GM12875 (cell line): ENCODE measurements around the gene SLC13A4.

Experiments used
- H3K4me3 ChIP-seq: one replicate; pipeline ENCODE4 v1.5.1; 2011; ENCODE audit warnings: low read depth, low read length, control low read depth
- CTCF ChIP-seq: IDR thresholded peaks from 2 replicates; pipeline ENCODE4 v1.5.1; 2011; ENCODE audit warnings: low read depth, mild to moderate bottlenecking, control low read depth, inconsistent platforms, low read length, moderate library complexity, borderline replicate concordance; ENCODE audit not compliant: insufficient read depth

Gene SLC13A4

GRCh38 chr7:135692055-135692454, 35.9 kb downstream of the SLC13A4 start:
- TF ChIP-seq CTCF, result no peak
- H3K4me3 ChIP-seq, result no peak overlapping the region

GRCh38 chr7:135690566-135690965, 37.4 kb downstream of the SLC13A4 start:
- no peak for TF ChIP-seq CTCF
- H3K4me3 ChIP-seq, result no peak overlapping the region

GRCh38 chr7:135687466-135687865, 40.5 kb downstream of the SLC13A4 start:
- TF ChIP-seq CTCF, result no peak
- no peak overlapping the region for H3K4me3 ChIP-seq

GRCh38 chr7:135685306-135686084, 42.5 kb downstream of the SLC13A4 start:
- TF ChIP-seq CTCF, result no peak
- no peak overlapping the region for H3K4me3 ChIP-seq

GRCh38 chr7:135684699-135685098, 43.3 kb downstream of the SLC13A4 start:
- TF ChIP-seq CTCF, result no peak

GRCh38 chr7:135684136-135684535, 43.9 kb downstream of the SLC13A4 start:
- no peak for TF ChIP-seq CTCF
- H3K4me3 ChIP-seq, result no peak overlapping the region

More at GRCh38 chr7:135684699-135685098, 43.3 kb downstream of the SLC13A4 start:
- no peak overlapping the region for H3K4me3 ChIP-seq

GRCh38 chr7:135683609-135684008, 44.4 kb downstream of the SLC13A4 start:
- no peak for TF ChIP-seq CTCF
- H3K4me3 ChIP-seq, result no peak overlapping the region
